Measurements from ENCODE around the gene OXA1L.

DNA sequence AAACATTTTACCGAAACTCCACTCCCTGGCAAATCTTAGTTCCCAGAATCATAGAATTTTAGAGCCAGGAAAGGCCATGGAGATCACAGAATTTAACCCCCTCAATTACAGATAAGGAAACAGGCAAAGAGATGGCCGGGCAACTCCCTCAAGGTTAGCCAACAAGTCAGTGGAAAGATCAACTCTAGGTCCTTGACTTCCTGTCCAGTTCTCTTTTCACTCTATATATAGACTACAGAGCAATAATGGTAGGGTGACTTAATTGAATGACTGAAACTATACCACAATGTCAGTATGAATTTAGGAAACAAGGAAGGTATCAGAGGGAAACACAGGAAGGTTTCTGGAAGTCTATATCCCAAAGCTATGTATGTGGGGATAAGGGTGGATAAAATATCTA, 11.6 kb downstream of the OXA1L start:
- no peak for TF ChIP-seq EZH2 (IDR thresholded peaks at IDR 0.05; ENCODE audit: borderline replicate concordance, insufficient read depth, low read length, poor library complexity, severe bottlenecking)
- TF ChIP-seq, protein P1, sequence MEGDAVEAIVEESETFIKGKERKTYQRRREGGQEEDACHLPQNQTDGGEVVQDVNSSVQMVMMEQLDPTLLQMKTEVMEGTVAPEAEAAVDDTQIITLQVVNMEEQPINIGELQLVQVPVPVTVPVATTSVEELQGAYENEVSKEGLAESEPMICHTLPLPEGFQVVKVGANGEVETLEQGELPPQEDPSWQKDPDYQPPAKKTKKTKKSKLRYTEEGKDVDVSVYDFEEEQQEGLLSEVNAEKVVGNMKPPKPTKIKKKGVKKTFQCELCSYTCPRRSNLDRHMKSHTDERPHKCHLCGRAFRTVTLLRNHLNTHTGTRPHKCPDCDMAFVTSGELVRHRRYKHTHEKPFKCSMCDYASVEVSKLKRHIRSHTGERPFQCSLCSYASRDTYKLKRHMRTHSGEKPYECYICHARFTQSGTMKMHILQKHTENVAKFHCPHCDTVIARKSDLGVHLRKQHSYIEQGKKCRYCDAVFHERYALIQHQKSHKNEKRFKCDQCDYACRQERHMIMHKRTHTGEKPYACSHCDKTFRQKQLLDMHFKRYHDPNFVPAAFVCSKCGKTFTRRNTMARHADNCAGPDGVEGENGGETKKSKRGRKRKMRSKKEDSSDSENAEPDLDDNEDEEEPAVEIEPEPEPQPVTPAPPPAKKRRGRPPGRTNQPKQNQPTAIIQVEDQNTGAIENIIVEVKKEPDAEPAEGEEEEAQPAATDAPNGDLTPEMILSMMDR (IDR thresholded peaks at IDR 0.05; ENCODE audit: poor library complexity, severe bottlenecking): no peak
- TF ChIP-seq SMC3 (conservative IDR thresholded peaks at IDR 0.05; ENCODE audit: poor library complexity): no peak
- no peak for TF ChIP-seq EP300 (conservative IDR thresholded peaks at IDR 0.05; ENCODE audit: poor library complexity, severe bottlenecking)
